NCI-H69 (cell line): Measurements from ENCODE around the gene SPIRE1.
A peak's percentile ranks its signal among the peaks of the same experiment; 100 is the strongest.
"Not testable (repeated sequence)": the region's sequence is repeated elsewhere in the genome, so short reads cannot be mapped to it uniquely, and the experiment has no call there.

ENCODE experiments used
- DNase-seq: peaks from one replicate; lab custom pipeline; 2025; lab: John Stamatoyannopoulos, UW

The SPIRE1 gene

GRCh38 chr18:12598181-12598930, 59.6 kb downstream of the SPIRE1 start:
- DNase-seq = no peak

- DNase-seq = no peak
Observed at GRCh38 chr18:12597760-12598159, 60.1 kb downstream of the SPIRE1 start.

GRCh38 chr18:12595571-12596255, 62.2 kb downstream of the SPIRE1 start:
- no peak for DNase-seq

GRCh38 chr18:12593866-12594265, 64.0 kb downstream of the SPIRE1 start:
- no peak for DNase-seq

GRCh38 chr18:12592597-12593127, 65.2 kb downstream of the SPIRE1 start:
- no peak for DNase-seq

- DNase-seq = no peak
Observed at GRCh38 chr18:12589448-12589847, 68.5 kb downstream of the SPIRE1 start.

- DNase-seq = no peak
Observed at GRCh38 chr18:12586956-12587355, 71.0 kb downstream of the SPIRE1 start.

- no peak for DNase-seq
Observed at GRCh38 chr18:12585218-12585617, 72.7 kb downstream of the SPIRE1 start.

- no peak for DNase-seq
Observed at GRCh38 chr18:12580630-12581342, 77.1 kb downstream of the SPIRE1 start.

GRCh38 chr18:12579775-12580174, 78.1 kb downstream of the SPIRE1 start:
- DNase-seq = no peak

- no peak for DNase-seq
Observed at GRCh38 chr18:12577848-12578247, 80.1 kb downstream of the SPIRE1 start.

- DNase-seq = peak; percentile 44
Observed at GRCh38 chr18:12574494-12575185, 83.3 kb downstream of the SPIRE1 start.

- no peak for DNase-seq
Observed at GRCh38 chr18:12571630-12572029, 86.3 kb downstream of the SPIRE1 start.

GRCh38 chr18:12569791-12570190, 88.1 kb downstream of the SPIRE1 start:
- no peak for DNase-seq

- DNase-seq = no peak
Observed at GRCh38 chr18:12567849-12568248, 90.1 kb downstream of the SPIRE1 start.

- DNase-seq = no peak
Observed at GRCh38 chr18:12564861-12565260, 93.0 kb downstream of the SPIRE1 start.

GRCh38 chr18:12564378-12564777, 93.5 kb downstream of the SPIRE1 start:
- no peak for DNase-seq

- not testable (repeated sequence) for DNase-seq
Observed at GRCh38 chr18:12560600-12560999, 97.3 kb downstream of the SPIRE1 start.

- no peak for DNase-seq
Observed at GRCh38 chr18:12559319-12559718, 98.6 kb downstream of the SPIRE1 start.

- no peak for DNase-seq
Observed at GRCh38 chr18:12556946-12557806, 100.7 kb downstream of the SPIRE1 start.

- no peak for DNase-seq
Observed at GRCh38 chr18:12554796-12555388, 103.0 kb downstream of the SPIRE1 start.
